Cardiac muscle cell (in vitro differentiated cells and primary cell): ENCODE results near the gene ABCC12. TPM values are rescaled to one million over a fixed set of nuclear protein-coding genes. Genes with fewer than 3 reads are reported as not detected.

Source experiments
- DNase-seq, 2 donors: peaks; one replicate each; pipeline versions ENCODE4 v3.0.0 to v3.0.0-alpha.2; 2010 to 2017; ENCODE audit warnings: low read depth in 1 of 2, low spot score in 1 of 2
- H3K27ac ChIP-seq: fragments of 200-600 bp; sonication (generic); 2 replicates; pipeline ENCODE4 v1.5.1; 2016
- H3K27me3 ChIP-seq: fragments of 200-600 bp; sonication (generic); 2 replicates; pipeline ENCODE4 v1.6.0; 2016; ENCODE audit warnings: control low read depth
- H3K36me3 ChIP-seq: fragments of 200-600 bp; sonication (generic); 2 replicates; pipeline ENCODE4 v1.5.1; 2016; ENCODE audit warnings: control low read depth
- H3K4me1 ChIP-seq: fragments of 200-600 bp; sonication (generic); 2 replicates; pipeline ENCODE4 v1.8.1; 2017; ENCODE audit warnings: low read depth, mild to moderate bottlenecking, mixed run types
- H3K4me3 ChIP-seq: fragments of 200-600 bp; sonication (generic); 2 replicates; pipeline ENCODE4 v1.5.1; 2016; ENCODE audit warnings: mild to moderate bottlenecking
- H3K9me3 ChIP-seq: fragments of 200-600 bp; sonication (generic); 2 replicates; pipeline ENCODE4 v1.5.1; 2017; ENCODE audit warnings: low read depth, mild to moderate bottlenecking, control low read depth
- CTCF ChIP-seq: IDR thresholded peaks from 2 replicates; pipeline ENCODE4 v1.5.1; 2012; ENCODE audit warnings: low read depth, mild to moderate bottlenecking, low read length
- polyA plus RNA-seq: library from polyadenylated mRNA; unstranded; fragments of >200 nt; fragmentation: Nextera tagmentation; extraction: Ambion mirVana; gene quantifications from 2 replicates; pipeline ENCODE4 v1.2.1, GENCODE V29; 2016
- total RNA-seq: library from RNA; depleted of rRNA; stranded (reverse); fragments of >200 nt; gene quantifications from 2 replicates; pipeline ENCODE4 v1.2.3, GENCODE V29; 2016

Gene ABCC12
- total and polyA plus RNA-seq, 2 experiments from 2014 or later: not detected

GRCh38 chr16:48113471-48113870 lies 42.3 kb downstream of the ABCC12 start:
- no peaks in the 10 kb centered on the region for H3K27me3 ChIP-seq
- no peak overlapping the region for H3K4me3 ChIP-seq
- H3K36me3 ChIP-seq: no peaks in the 10 kb centered on the region
- no peak overlapping the region for H3K27ac ChIP-seq
- H3K9me3 ChIP-seq: no peaks in the 10 kb centered on the region
- DNase-seq: no peak
- H3K4me1 ChIP-seq: no peaks in the 10 kb centered on the region
- TF ChIP-seq CTCF: no peak

- DNase-seq: peak in 1 of 2 donors; percentile 18
- no peaks in the 10 kb centered on the region for H3K36me3 ChIP-seq
- H3K27ac ChIP-seq: no peak overlapping the region
- H3K27me3 ChIP-seq: no peaks in the 10 kb centered on the region
- H3K4me3 ChIP-seq: no peak overlapping the region
- H3K9me3 ChIP-seq: no peaks in the 10 kb centered on the region
- no peak for TF ChIP-seq CTCF
- no peaks in the 10 kb centered on the region for H3K4me1 ChIP-seq
These were observed 42.8 kb downstream of the ABCC12 start for GRCh38 chr16:48113001-48113400.

- DNase-seq: no peak
- no peaks in the 10 kb centered on the region for H3K27me3 ChIP-seq
- no peaks in the 10 kb centered on the region for H3K36me3 ChIP-seq
- no peak for TF ChIP-seq CTCF
- H3K4me3 ChIP-seq: no peak overlapping the region
- H3K27ac ChIP-seq: no peak overlapping the region
- no peaks in the 10 kb centered on the region for H3K4me1 ChIP-seq
- H3K9me3 ChIP-seq: no peaks in the 10 kb centered on the region
These were observed 43.2 kb downstream of the ABCC12 start for GRCh38 chr16:48112600-48112999.

GRCh38 chr16:48110982-48111381 lies 44.8 kb downstream of the ABCC12 start:
- H3K4me1 ChIP-seq: no peaks in the 10 kb centered on the region
- no peaks in the 10 kb centered on the region for H3K36me3 ChIP-seq
- no peak overlapping the region for H3K4me3 ChIP-seq
- no peak for TF ChIP-seq CTCF
- DNase-seq: no peak
- no peaks in the 10 kb centered on the region for H3K9me3 ChIP-seq
- H3K27me3 ChIP-seq: no peaks in the 10 kb centered on the region
- H3K27ac ChIP-seq: no peak overlapping the region

GRCh38 chr16:48110000-48110399 lies 45.8 kb downstream of the ABCC12 start:
- TF ChIP-seq CTCF: no peak
- H3K4me1 ChIP-seq: no peaks in the 10 kb centered on the region
- no peak for DNase-seq
- no peak overlapping the region for H3K4me3 ChIP-seq
- no peaks in the 10 kb centered on the region for H3K9me3 ChIP-seq
- no peak overlapping the region for H3K27ac ChIP-seq
- H3K27me3 ChIP-seq: no peaks in the 10 kb centered on the region
- H3K36me3 ChIP-seq: no peaks in the 10 kb centered on the region

- no peak overlapping the region for H3K4me3 ChIP-seq
- H3K36me3 ChIP-seq: no peaks in the 10 kb centered on the region
- no peaks in the 10 kb centered on the region for H3K27me3 ChIP-seq
- no peaks in the 10 kb centered on the region for H3K4me1 ChIP-seq
- no peak for DNase-seq
- H3K27ac ChIP-seq: no peak overlapping the region
- H3K9me3 ChIP-seq: no peaks in the 10 kb centered on the region
- no peak for TF ChIP-seq CTCF
These were observed 46.3 kb downstream of the ABCC12 start for GRCh38 chr16:48109475-48109874.
